ENCODE measurements around the gene CDH8. TPM values are rescaled to one million over a fixed set of nuclear protein-coding genes. Genes with fewer than 3 reads are reported as not detected.

Gene CDH8
- total RNA-seq, 1 donor from 2014 or later: 0.35 TPM

GRCh38 chr16:61969077-61969382 lies 67.2 kb downstream of the CDH8 start:
- no peak for DNase-seq (ENCODE audit: low read depth)
- TF ChIP-seq CTCF (conservative IDR thresholded peaks at IDR 0.05; ENCODE audit: low read depth, low read length): no peak
- H3K4me3 ChIP-seq (ENCODE audit: low read depth, low read length): no peak overlapping the region

GRCh38 chr16:61968242-61969076 lies 67.8 kb downstream of the CDH8 start:
- TF ChIP-seq CTCF (conservative IDR thresholded peaks at IDR 0.05; ENCODE audit: low read depth, low read length): no peak
- no peak overlapping the region for H3K4me3 ChIP-seq (ENCODE audit: low read depth, low read length)
- DNase-seq (ENCODE audit: low read depth): no peak

- DNase-seq (ENCODE audit: low read depth): no peak
- no peak for TF ChIP-seq CTCF (conservative IDR thresholded peaks at IDR 0.05; ENCODE audit: low read depth, low read length)
- H3K4me3 ChIP-seq (ENCODE audit: low read depth, low read length): no peak overlapping the region
These were observed 79.0 kb downstream of the CDH8 start for GRCh38 chr16:61957075-61957855.

GRCh38 chr16:61952841-61953240 lies 83.4 kb downstream of the CDH8 start:
- DNase-seq (ENCODE audit: low read depth): no peak
- no peak for TF ChIP-seq CTCF (conservative IDR thresholded peaks at IDR 0.05; ENCODE audit: low read depth, low read length)
- no peak overlapping the region for H3K4me3 ChIP-seq (ENCODE audit: low read depth, low read length)

GRCh38 chr16:61948414-61948813 lies 87.8 kb downstream of the CDH8 start:
- DNase-seq (ENCODE audit: low read depth): no peak
- no peak for TF ChIP-seq CTCF (conservative IDR thresholded peaks at IDR 0.05; ENCODE audit: low read depth, low read length)
- no peak overlapping the region for H3K4me3 ChIP-seq (ENCODE audit: low read depth, low read length)

GRCh38 chr16:61946019-61946418 lies 90.2 kb downstream of the CDH8 start:
- TF ChIP-seq CTCF (conservative IDR thresholded peaks at IDR 0.05; ENCODE audit: low read depth, low read length): no peak
- H3K4me3 ChIP-seq (ENCODE audit: low read depth, low read length): no peak overlapping the region
- DNase-seq (ENCODE audit: low read depth): no peak

Data from epithelial cell of proximal tubule (primary cell).